NB4 (cell line): ENCODE measurements around the gene ANKRD11.

ENCODE experiments used
- DNase-seq: peaks from one replicate; pipeline ENCODE4 v3.0.0; 2010; ENCODE audit warnings: low read depth
- H3K4me3 ChIP-seq: one replicate; pipeline ENCODE4 v1.5.1; 2011; ENCODE audit warnings: mild to moderate bottlenecking, low read depth, low read length, moderate library complexity
- CTCF ChIP-seq: IDR thresholded peaks from one replicate; pipeline ENCODE4 v1.5.1; 2012; ENCODE audit warnings: low read depth, low read length
- MAX ChIP-seq: IDR thresholded peaks from 2 replicates; pipeline ENCODE4 v1.6.1; 2011; ENCODE audit warnings: low read depth, low read length
- MYC ChIP-seq: IDR thresholded peaks from 2 replicates; pipeline ENCODE4 v1.6.1; 2011; ENCODE audit warnings: low read depth, low read length
- POLR2A ChIP-seq: IDR thresholded peaks from 2 replicates; pipeline ENCODE4 v1.6.1; 2011; ENCODE audit warnings: mild to moderate bottlenecking; ENCODE audit not compliant: insufficient read length; ENCODE audit errors: extremely low read depth

The ANKRD11 gene

GRCh38 chr16:89507834-89508590, 17.7 kb upstream of the ANKRD11 start, which contains the start of gene SPG7:
Gene SPG7, plus strand, starts transcription at chr16:89508403. Its CDS starts 15 bp downstream, at chr16:89508418.
- TF ChIP-seq CTCF (no peak), POLR2A (peak; percentile 82), MYC (peak; percentile 95), MAX (peak; percentile 90)
- peak; percentile 93 for DNase-seq
- peak within 1 kb of the TSS; percentile 94 for H3K4me3 ChIP-seq

GRCh38 chr16:89507214-89507833, 17.0 kb upstream of the ANKRD11 start:
- peak overlapping the region; percentile 65 for H3K4me3 ChIP-seq
- no peak for TF ChIP-seq MYC
- no peak for TF ChIP-seq MAX
- no peak for TF ChIP-seq POLR2A
- no peak for TF ChIP-seq CTCF
- no peak for DNase-seq

GRCh38 chr16:89506791-89507191, 16.4 kb upstream of the ANKRD11 start:
- peak; percentile 60 for DNase-seq
- TF ChIP-seq MYC (no peak), POLR2A (no peak), CTCF (no peak), MAX (no peak)
- peak overlapping the region; percentile 65 for H3K4me3 ChIP-seq

- no peak for DNase-seq
- TF ChIP-seq POLR2A: no peak
- H3K4me3 ChIP-seq: peak overlapping the region; percentile 35
Observed at GRCh38 chr16:89506113-89506504, 15.7 kb upstream of the ANKRD11 start.

- TF ChIP-seq CTCF (no peak), MAX (peak; percentile 73), MYC (peak; percentile 79), POLR2A (peak; percentile 51)
- peak; percentile 97 for DNase-seq
- peak overlapping the region; percentile 35 for H3K4me3 ChIP-seq
Observed at GRCh38 chr16:89505204-89506112, 15.1 kb upstream of the ANKRD11 start.

GRCh38 chr16:89504091-89504490, 13.7 kb upstream of the ANKRD11 start:
- DNase-seq: no peak
- H3K4me3 ChIP-seq: no peak overlapping the region
- no peak for TF ChIP-seq MYC
- no peak for TF ChIP-seq POLR2A
- TF ChIP-seq MAX: no peak
- no peak for TF ChIP-seq CTCF
